Right hindlimb (tissue), 1 donor: ENCODE measurements around the gene NCCRP1.

ENCODE experiments used
- DNase-seq: peaks from one replicate; pipeline ENCODE4 v3.0.0-alpha.2; 2018

The NCCRP1 gene, protein sequence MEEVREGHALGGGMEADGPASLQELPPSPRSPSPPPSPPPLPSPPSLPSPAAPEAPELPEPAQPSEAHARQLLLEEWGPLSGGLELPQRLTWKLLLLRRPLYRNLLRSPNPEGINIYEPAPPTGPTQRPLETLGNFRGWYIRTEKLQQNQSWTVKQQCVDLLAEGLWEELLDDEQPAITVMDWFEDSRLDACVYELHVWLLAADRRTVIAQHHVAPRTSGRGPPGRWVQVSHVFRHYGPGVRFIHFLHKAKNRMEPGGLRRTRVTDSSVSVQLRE

DNA sequence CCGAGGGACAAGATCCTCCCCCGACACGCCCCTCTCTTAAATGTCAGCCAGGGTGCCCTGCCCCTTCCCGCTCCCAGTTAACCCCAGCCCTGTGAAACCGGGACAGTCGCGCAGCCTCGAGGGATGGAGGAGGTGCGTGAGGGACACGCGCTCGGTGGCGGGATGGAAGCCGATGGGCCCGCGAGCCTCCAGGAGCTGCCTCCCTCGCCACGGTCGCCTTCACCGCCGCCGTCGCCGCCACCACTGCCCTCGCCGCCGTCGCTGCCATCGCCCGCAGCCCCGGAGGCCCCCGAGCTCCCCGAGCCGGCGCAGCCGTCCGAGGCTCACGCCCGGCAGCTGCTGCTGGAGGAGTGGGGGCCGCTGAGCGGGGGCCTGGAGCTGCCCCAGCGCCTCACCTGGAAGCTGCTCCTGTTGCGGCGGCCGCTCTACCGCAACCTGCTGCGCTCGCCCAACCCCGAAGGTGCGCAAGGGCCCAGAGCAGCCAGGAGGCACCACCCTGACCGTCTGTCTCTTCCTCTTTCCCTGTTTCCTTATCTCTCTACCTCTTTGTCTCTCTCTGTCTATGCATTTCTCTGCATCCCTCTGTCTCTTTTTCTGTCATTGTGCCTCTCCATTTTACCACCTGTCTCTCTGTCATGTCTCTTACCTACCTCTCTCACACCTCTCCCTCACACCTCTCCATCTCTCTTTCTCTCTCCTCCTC lies at the start of gene NCCRP1:
TSS of gene NCCRP1 (plus strand) at position 105 of the 703 bp plus-strand sequence. CDS start at position 124, 19 bp downstream.
- DNase-seq, result no peak

DNA sequence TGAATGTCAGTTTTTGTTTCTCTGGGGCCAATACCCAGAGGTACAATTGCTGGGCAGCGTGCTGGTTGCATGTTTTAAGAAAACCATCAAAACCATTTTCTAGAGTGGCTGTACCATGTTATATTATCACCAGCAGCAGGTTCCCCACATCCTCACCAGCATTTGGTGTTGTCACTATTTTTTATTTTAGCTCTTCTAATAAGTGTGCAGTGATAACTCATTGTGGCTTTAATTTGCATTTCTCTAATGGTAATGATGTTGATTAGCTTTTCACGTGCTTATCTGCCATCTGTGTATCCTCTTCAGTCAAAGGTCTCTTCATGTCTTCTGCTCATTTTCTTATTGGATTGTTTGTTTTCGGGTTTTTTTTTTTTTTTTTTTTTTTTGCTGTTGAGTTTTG lies 49.3 kb upstream of the NCCRP1 start:
- no peak for DNase-seq

DNA sequence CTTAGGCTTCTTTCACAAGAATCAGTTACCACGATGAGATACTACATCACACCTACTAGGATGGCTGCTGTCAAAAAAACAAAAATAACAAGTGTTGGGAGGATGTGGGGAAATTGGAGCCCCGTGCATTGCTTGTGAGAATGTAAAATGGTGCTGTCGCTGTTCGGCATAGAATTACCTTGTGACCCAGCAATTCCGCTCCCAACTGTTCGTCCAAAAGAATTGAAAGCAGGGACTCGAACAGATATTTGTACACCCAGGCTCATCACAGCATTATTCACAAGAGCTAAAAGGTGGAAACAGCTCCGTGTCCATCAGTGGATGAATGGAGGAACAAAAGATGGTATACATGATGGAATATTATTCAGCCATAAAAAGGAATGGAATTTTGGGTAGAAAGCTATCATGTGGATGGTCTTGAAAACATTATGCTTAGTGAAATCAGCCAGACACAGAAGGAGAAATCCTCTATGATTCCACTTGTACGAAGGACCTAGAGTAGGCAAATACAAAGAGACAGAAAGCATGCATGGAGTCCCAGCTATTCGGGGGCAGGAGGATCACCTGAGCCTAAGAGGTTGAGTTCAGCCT lies 47.7 kb upstream of the NCCRP1 start:
- no peak for DNase-seq

DNA sequence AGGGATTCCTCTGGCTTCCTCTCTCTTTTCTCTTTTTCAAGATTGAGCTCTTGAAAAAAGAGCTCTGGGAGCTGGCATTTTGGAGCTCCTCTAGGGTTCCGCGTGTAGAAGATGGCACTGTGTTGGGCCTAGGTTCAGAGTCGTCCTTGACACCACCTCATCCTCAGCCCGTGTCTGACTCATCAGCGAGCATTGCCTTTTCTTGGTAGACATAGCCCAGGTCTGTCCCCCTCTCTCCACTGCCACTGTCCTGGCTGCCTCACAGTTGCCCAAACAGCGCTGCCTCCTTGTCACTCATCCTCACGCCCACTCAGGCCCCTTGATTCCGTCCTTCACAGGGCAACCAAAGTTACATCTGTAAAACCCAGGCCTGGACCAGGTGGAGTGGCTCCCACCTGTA lies 46.5 kb upstream of the NCCRP1 start:
- DNase-seq, result no peak

DNA sequence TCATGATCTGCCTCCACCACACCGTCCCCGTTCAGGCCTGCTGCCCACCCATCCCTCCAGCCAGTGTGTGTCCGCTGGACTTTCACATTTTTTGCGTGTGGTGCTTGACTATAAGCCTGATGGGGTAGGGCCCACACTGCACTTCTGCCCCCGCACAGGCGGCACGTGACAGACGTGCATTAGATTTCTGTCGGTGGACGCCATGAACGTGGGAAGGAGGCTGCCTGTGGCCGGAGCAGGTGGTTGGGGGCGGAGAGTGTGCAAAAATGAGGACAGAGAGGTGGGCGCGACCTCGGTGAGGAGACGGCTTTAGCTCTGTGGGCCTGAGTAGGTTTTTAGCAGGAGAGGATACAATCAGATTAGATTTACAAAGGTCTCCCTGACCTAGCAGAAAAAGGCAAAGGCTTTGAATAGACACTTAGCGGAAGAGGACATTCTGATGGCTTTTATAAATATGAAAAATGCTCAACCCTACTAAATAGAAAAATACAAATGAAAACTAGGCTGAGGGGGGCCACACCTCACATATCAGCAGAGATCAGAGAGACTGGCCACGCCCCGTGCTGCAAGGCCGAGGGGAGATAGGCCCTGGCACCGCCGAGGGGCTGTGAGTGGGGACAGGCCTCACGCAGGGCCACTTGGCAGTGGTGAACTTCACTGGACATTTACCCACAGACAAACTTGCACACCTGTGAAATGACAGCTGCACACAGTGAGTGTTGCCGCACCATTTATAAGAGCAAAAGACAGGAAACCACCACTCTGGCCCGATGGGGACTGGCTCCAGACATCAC lies 45.8 kb upstream of the NCCRP1 start:
- no peak for DNase-seq

DNA sequence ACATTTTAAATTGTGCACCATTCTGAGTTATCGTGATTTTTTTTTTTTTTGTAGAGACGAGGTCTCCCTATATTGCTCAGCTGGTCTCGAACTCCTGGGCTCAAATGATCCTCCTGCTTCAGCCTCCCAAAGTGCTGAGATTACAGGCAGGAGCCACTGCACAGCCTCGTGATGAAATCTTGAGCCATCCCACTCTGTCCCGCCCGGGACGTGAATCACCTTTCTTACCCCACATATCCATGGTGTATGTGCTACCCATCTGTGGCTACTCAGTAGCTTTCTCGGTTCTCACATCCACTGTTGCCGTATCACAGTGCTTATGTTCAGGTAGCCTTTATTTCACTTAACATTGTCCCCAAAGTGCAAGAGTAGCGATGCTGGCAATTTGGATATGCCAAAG lies 44.7 kb upstream of the NCCRP1 start:
- no peak for DNase-seq

DNA sequence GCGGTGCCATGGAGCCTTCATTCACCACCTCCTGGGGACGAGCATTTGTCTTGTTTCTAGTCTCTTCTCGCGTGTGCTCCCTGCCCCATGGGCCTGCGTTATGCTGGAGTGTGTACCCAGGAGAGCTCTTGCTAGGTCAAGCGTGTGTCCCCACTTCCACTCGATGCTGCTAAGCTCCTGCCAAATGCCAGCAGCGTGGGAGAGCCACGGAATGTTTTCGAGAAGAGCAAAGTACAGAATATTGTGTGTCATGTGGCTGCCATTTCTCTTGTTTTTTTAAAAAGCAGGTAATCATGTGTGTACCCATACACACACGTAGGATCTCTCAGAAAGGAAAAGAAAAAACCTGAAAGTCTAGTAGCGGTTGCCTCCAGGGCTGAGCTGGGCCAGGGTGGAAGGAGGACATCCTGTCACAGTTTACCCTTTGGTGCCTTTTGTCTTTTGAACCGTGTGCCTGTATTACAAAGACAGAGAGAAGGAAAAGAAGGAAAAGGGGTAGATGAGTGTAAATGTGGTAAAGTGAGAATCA lies 42.6 kb upstream of the NCCRP1 start:
- DNase-seq, result no peak

DNA sequence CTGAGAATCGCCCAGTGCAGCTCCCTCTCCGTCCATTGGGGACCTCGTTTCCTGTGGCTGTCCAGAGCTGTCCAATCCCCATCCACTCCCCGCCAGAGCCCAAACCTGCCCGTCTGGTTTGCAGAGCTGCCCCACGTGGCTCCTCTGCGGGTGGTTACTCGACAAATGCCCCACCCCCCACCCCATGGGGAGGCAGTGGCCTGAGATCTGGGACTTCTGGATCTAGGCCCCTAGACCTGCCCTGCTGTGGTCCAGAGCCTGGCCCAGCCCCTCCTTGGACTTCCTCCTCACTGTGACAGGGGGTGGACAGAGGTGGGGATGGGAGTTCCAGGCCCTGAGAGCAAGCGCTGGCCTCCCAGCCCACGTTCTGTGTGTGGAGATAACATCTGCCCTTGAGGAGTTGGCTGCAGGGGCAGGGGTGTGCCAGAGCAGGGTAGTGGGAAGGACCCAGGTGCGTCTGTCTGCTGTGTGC lies 42.1 kb upstream of the NCCRP1 start:
- DNase-seq, result no peak

DNA sequence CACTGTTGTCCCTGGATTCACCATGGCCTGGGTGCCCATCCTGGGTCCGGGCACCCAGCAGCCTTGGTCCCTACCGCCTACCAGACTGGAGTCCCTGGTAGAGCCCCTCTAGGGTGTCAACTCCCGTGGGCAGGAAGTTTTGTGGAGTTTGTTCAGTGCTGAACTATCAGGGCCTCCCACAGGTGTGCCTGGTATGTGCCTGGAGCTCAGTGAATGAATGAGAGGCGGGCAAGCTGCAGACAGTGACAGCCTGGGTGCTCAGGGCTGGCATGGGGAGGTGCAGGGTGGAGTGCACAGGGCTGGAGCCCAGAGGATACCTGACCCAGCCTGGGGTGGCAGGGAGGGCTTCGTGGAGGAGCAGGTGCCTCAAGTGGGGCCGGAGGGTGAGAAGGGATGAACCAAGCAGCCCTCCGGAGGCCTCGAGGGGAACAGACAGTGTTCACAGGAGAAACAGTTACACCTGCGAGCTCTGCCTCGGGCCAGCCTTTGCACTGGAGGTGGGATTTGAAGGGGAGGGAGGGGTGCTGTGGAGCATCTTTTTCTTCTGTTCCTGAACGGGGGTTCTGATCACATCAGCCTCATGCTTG lies 41.6 kb upstream of the NCCRP1 start:
- no peak for DNase-seq

DNA sequence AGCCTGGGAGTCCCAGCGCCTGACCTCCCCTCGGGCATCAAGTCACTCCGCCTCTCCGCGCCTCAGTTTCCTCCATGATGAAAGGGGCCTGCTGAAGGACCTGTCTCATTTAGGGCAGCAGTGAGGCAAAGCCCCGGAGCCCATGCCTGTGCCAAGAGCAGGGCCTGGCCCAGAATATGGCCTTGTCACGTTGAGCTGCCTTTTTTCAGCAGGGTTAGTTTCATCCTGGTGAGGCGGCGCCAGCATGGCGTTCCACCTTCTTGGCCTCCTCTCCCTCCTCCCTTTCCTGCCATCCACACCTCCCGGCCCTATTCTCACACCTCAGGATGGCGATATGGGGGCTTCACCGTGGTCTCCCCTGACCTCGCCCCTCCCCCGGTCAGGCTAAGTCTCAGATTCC lies 41.0 kb upstream of the NCCRP1 start:
- DNase-seq, result no peak

DNA sequence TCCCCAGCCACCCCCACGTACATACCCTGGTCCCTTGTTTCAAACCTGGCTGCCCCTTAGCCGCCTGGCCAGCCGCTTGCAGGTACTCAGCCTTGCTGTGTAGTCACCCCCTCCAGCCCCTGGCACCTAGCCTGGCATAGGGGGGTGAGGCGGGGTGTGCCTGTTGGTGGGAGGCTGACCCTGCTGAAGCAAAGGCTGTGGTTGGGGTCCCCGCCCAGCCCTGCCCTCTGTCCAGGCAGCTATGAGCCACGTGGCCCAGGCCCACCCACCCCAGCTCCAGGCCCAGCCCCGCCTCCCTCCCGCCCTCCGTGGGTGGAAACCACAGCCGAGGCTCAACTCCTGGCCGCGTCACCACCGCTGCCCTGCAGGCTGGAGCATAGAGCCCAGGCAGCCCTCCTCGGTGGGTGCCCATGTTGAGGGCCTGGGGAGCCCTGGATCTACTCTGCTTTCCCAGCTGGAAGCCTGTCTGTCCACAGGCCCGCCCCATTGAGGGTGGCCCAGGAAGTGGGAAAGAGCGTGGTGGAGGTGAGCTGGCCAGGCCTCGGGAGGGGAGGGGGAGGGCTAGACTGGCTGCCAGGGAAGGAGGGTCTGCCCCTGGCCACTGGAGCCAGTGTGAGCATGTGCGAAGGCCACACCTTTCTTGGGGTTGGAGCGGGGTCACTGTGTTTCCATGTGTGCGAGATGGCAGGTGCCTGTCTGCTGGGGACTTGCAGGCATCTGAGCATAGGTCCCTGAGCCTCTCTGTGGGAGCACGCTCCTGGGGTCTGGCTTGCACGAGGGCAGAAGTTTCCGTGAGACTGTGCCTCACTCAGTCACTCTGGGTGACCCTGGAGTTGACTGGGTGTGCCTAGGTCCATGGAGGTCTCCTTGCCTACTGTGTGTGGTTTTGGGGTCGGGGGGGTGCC lies 40.2 kb upstream of the NCCRP1 start:
- DNase-seq, result peak; percentile 68

DNA sequence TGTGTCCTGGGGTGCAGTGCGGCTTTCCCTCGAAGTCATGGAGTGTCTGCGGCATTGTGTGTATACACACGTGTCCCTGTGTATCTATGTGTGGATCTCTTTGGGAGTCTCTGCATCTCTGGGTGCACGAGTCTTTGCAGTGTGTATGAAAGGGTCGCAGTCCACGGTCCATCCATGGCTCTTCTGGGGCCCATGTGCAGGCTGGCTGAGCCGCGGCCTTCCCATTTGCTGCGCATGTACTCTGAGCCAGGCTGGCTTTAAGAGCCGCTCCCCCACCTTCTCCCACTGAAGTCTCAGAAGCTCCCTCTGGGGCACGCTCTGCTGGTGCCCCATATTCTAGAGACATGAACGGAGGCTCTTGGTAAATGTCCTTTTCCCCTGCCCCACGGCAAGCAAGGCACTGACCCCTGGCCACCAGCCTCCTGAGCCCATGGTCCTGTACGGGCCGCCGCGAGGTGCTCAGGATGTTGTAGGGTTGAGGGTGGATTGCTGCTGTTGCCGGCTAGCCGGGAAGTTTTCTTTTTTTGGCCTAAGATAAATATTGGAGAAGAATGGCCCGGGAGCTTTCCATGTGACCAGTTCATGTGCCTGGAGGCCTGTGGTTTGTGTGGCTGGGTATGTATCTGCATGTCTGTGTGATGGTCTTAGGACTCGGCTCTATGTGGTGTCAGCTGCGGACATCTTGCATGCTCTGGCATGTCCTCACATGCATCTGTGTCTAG lies 39.3 kb upstream of the NCCRP1 start:
- no peak for DNase-seq

DNA sequence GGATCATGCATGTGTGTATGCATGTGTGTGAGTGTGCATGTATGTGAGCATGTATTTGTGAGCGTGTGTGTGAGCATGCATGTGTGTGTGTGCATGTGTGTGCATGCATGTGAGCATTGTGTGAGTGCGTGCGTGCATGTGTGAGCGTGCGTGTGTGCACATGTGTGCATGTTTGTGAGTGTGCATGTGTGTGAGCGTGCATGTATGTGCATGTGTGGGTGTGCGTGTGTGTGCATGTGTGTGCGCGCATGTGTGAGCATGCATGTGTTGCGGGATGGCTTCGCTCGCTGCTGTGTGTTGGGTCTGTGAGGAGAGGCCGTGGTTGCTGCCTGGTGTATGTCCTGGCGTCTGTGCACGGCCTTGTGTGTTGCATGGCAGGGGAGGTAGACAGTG lies 38.8 kb upstream of the NCCRP1 start:
- no peak for DNase-seq

DNA sequence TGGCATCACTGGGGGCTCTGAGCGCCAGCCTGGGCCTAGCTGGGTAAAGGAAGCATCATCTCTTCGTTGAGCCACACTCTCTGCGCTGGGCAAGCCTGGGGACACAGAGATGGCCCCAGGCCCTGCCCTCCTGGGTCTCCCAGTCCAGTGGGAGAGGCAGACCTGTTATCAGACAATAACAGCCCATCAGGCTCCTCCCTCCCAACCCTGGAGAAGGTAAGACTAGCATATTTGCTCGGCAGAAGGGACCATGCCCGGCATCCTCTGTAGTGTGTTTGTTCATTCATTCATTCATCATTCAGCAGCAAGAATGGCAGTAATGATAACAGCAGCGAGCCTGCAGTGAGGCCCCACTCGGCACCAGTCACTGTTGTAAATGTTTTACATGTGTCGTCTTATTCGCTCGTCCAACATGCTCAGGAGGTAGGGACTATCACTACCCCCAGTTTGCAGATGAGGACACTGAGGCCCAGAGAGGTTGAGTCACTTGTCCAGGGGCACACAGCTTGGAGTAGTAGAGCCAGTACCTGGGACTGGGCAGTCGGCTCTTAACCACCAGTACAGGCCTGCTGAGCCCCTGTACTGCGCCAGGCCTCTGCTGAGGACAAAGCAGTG lies 38.0 kb upstream of the NCCRP1 start:
- DNase-seq, result no peak

DNA sequence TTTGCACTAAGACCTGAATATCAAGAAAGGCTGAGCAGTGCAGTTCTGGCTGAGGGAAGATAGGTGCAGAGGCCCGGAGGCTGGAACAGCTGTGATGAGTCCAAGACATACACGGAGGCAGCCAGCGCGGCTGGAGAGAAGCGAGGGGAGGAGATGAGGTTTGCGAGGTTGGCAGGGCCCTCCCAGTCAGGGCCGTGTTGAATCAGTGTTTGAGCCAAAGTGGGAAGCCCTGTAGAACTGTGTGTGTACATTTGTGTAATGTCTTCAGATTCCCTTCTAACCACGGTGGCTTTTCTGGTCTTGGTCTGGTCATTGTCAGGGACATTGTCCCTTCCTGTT lies 36.3 kb upstream of the NCCRP1 start:
- DNase-seq, result peak; percentile 88

DNA sequence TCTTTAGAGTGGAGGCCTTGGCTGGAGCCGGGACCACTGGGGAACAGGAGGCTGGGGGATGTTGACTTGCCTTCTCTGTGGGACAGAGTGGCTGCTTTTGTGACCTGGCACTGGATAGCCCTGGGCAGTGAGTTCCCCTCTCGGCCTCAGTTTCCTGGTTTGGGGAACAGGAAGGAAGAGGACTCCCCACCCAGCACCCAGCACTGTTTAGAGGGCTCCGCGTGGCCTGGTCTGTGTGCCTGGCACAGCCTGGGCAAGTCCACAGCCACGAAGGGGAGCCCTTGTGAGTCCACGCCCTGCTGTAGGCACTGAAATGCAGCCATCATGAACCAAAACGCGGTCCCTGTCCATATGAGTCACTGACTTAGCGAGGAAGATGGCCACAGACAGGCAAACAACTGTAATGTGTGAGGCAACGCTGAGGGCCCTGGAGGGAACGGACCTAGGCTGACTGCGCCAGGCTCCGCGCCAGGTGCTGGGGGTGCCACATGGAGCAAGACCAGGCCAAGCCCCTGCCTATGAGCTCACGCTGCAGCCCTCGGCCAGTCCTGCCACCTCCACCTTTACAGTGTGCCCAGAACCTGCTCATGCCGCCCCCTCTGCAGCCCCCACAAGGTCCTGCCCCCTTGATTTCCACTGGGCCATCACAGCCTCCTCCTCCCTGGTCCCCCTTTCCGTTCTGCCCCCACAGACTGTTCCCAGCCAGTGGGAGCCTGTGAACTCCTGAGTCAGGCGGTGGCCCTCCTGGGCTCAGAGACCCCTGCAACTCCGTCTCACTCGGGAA lies 35.7 kb upstream of the NCCRP1 start:
- no peak for DNase-seq

DNA sequence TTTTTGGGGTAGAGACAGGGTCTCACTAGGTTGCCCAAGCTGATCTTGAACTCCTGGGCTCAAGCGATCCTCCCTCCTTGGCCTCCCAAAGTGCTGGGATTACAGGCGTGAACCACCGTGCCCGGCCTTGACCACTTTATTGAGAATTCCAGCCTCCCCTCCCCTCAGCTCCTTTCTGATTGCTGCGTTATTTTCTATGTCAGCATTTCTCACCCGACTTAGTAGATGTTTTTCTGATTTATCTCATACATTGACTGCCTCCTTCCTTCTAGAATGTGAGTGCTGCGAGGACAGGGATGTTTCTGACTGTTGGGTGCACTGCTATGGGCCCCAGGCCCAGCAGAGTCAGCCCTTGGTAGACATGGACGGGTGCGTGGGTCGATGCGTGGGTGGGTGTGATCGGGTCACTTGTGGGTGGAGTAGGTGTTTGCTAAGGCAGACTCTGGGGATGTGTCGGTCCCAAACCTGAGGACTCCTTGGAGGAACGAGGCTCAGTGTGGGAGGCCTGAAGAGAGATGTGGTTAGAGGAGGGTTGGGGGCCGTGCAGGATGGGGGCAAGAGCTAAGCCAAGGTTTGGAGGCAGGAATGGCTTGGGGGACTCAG lies 34.2 kb upstream of the NCCRP1 start:
- no peak for DNase-seq

DNA sequence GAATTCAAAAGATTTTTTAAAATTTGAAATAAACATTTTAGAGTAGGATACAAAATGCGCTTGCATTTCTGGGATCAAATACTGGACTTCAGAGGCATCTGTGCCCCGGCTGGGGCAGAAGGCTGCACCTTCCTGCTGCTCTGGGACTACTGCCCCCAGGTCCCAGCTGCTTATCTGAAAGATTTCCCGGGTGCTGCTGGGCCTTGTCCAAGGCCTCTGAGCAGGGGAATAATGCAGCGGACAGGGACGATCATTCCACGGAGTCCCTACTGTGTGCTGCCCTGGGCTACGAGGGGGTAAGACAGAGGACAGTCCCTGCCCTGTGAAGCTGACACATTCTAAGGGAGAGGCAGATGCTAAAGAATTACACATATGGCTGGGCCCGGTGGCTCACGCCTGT lies 33.1 kb upstream of the NCCRP1 start:
- no peak for DNase-seq

DNA sequence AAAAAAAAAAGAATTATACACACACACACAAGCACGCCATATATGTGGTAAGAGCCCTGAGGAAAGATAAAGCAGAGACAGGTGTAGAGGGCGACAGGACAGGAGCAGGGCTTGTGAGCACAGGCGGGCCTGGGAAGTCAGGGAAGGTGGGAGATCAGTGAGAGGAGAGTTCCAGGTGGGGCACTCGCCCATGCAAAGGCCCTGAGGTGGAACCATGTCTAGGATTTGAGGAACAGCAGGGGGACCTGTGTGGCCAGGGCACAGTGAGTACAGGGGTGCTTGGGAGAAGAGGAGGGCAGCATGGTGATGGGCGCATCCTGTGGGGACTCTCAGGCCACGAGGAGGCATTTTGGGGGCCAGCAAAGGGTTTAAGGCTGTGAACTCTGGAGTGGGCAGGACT lies 32.5 kb upstream of the NCCRP1 start:
- no peak for DNase-seq
